ENCODE results near the gene RWDD3.

GRCh38 chr1:95201905-95202304 is 32.1 kb upstream of the RWDD3 start:
- TF ChIP-seq POLR2AphosphoS5 (IDR thresholded peaks at IDR 0.05; ENCODE audit: low read depth, low read length) (no peak), POLR2A (IDR thresholded peaks at IDR 0.05; ENCODE audit: low read depth, low read length) (no peak), PAX5 (IDR thresholded peaks at IDR 0.05; ENCODE audit: insufficient read depth, low read length, severe bottlenecking) (no peak), TAF1 (IDR thresholded peaks at IDR 0.05; ENCODE audit: low read depth, low read length) (no peak), POU2F2 (IDR thresholded peaks at IDR 0.05; ENCODE audit: low read depth, low read length) (no peak)

Data from GM12891 (cell line).